NT2/D1 (cell line): ENCODE measurements around the gene GLP1R.

Experiments used
- DNase-seq: peaks from one replicate; pipeline ENCODE4 v3.0.0-alpha.2; 2011; ENCODE audit warnings: low read depth, low spot score
- H3K27me3 ChIP-seq: 2 replicates; pipeline ENCODE4 v1.6.0; 2011; ENCODE audit warnings: mild to moderate bottlenecking; ENCODE audit not compliant: insufficient read length, insufficient read depth
- H3K36me3 ChIP-seq: 2 replicates; pipeline ENCODE4 v1.6.1; 2011; ENCODE audit warnings: mild to moderate bottlenecking, low read length, mixed read lengths; ENCODE audit not compliant: insufficient read depth, insufficient read length
- H3K4me1 ChIP-seq: 2 replicates; pipeline ENCODE4 v1.5.1; 2011; ENCODE audit not compliant: insufficient read depth, insufficient read length
- H3K4me3 ChIP-seq: 2 replicates; pipeline ENCODE4 v1.5.1; 2011; ENCODE audit warnings: low read depth; ENCODE audit not compliant: insufficient read length
- H3K9ac ChIP-seq: 2 replicates; pipeline ENCODE4 v1.6.0; 2011; ENCODE audit warnings: low read depth; ENCODE audit not compliant: insufficient read length
- H3K9me3 ChIP-seq: 2 replicates; pipeline ENCODE4 v1.5.1; 2011; ENCODE audit warnings: mild to moderate bottlenecking, low read length; ENCODE audit not compliant: insufficient read depth
- SUZ12 ChIP-seq: IDR thresholded peaks from 2 replicates; pipeline ENCODE4 v1.6.1; 2011; ENCODE audit not compliant: insufficient read length, insufficient read depth; ENCODE audit errors: extremely low read depth
- YY1 ChIP-seq: IDR thresholded peaks from 2 replicates; pipeline ENCODE4 v1.6.1; 2011; ENCODE audit not compliant: insufficient read length, insufficient read depth
- ZNF274 ChIP-seq: IDR thresholded peaks from 2 replicates; pipeline ENCODE4 v1.6.1; 2011; ENCODE audit warnings: mild to moderate bottlenecking, low read depth, low read length

GLP1R gene

DNA sequence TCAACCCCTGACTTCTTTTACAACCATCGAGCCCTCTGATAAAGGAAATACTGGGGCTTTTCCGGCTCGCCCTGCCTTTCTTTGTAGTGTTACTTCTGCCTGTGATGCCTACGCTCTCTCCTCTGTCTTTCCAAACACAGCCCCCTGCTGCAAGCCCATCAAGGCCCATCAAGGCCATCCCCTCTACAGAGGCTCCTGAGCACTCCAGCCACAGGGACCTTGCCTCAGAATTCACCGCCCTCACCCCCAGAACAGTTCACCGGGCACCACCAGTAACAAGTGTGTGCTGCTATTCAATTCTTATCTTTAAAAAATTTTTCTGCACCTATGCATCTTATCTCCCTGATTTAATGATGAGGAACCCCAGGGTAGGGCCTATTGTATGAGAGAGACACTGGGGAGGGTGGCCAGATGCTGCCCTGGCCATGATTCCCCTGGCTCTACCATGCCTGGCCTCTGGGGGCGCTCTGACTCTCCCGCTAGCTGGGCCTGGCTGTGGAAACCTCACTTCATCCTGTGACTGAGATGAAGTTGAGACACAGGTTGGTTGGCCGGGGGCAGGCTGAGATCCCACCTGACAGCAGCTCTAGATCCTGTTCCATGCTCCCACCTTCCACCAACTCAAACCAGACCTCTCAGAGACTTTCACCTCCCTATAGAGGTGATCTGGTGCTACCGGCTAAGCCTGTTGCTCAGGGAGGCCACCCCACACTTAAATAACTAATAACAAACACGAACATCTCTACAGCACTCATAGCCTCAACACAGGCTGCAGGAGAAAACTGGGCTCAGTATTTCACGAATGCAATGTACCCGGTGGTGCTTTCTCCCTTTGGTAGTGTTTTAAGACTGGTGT, 19.2 kb upstream of the GLP1R start:
- H3K4me3 ChIP-seq = no peak overlapping the region
- no peaks in the 10 kb centered on the region for H3K4me1 ChIP-seq
- no peak for TF ChIP-seq SUZ12
- no peak for TF ChIP-seq ZNF274
- no peak for TF ChIP-seq YY1
- no peak for DNase-seq
- H3K27me3 ChIP-seq = peaks cover 2% of the 10 kb centered on the region
- no peaks in the 10 kb centered on the region for H3K36me3 ChIP-seq
- H3K9ac ChIP-seq = no peak overlapping the region
- no peaks in the 10 kb centered on the region for H3K9me3 ChIP-seq

DNA sequence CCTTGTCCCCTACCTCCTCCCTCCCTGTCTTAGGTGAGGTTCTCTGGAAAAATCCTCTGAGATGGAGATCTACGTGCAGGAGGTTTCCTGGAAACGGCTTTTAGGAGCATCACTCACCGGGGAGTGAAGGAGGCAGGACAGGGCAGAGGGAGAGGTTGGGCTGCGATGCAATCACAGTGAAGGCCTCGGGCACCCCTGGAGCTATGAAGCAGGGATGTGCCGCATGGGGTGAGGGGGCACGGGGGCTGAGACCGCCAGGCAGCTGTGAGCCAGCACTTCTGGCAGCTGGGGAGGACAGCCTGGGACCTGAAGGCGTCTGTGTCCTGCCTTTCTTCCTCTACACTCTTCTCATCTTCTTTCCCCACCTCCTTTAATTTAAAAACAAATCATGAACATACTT, 12.9 kb upstream of the GLP1R start:
- H3K27me3 ChIP-seq = peaks cover 5% of the 10 kb centered on the region
- no peak overlapping the region for H3K4me3 ChIP-seq

DNA sequence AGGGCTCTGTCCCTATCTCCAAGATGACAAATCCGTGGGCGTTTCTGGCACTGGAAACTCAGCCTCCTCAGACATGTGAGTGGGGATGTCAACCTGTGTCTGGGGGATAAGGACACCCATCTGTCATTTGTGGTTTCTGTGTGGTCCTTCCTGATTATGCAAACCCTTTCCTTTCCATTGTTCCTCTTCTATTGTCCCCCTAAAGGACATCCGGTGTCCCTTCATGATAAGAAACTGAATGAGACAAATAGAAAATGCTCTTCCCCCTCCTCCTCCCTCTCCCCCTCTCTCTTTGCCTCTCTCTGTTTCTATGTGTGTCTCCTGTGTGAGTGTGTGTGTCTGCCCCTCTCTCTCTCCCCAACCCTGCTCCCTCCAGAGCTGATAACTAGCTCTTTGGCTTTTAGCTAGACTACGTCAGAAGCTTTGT, 11.5 kb upstream of the GLP1R start:
- DNase-seq = no peak
- TF ChIP-seq YY1 (no peak), SUZ12 (no peak), ZNF274 (no peak)
- Histone ChIP-seq H3K27me3 (peaks cover 8% of the 10 kb centered on the region), H3K4me1 (no peaks in the 10 kb centered on the region), H3K36me3 (no peaks in the 10 kb centered on the region), H3K4me3 (no peak overlapping the region), H3K9me3 (no peaks in the 10 kb centered on the region), H3K9ac (no peak overlapping the region)

More for the DNA sequence above, 12.9 kb upstream of the GLP1R start:
- Histone ChIP-seq H3K4me1 (no peaks in the 10 kb centered on the region), H3K9ac (no peak overlapping the region), H3K9me3 (no peaks in the 10 kb centered on the region), H3K36me3 (no peaks in the 10 kb centered on the region)
- TF ChIP-seq ZNF274 = no peak
- TF ChIP-seq SUZ12 = no peak
- no peak for TF ChIP-seq YY1
- no peak for DNase-seq

DNA sequence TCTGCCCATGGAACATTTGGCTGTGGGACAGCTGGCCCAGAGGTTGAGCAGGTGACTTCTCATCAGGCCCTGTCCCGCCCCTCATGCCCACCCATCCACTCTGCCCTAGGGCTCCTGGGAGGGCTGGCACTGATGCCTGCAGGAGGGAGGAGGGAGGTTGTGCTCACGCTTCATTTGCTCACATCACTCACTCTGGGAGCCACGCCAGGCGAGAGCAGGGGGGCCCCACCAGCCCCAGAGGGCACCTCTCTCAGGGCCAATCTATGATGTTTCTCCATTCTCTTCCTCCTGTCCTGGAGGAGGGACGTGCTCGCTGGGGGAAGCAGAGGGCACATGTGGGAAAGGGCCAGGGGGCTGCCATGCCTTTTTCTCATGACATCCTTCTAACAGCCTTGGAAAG, 10.9 kb upstream of the GLP1R start:
- no peak overlapping the region for H3K9ac ChIP-seq
- H3K27me3 ChIP-seq = peaks cover 11% of the 10 kb centered on the region
- DNase-seq = no peak
- H3K9me3 ChIP-seq = no peaks in the 10 kb centered on the region
- H3K36me3 ChIP-seq = no peaks in the 10 kb centered on the region
- H3K4me3 ChIP-seq = no peak overlapping the region
- no peaks in the 10 kb centered on the region for H3K4me1 ChIP-seq
- TF ChIP-seq ZNF274 = no peak
- TF ChIP-seq YY1 = no peak
- TF ChIP-seq SUZ12 = no peak

DNA sequence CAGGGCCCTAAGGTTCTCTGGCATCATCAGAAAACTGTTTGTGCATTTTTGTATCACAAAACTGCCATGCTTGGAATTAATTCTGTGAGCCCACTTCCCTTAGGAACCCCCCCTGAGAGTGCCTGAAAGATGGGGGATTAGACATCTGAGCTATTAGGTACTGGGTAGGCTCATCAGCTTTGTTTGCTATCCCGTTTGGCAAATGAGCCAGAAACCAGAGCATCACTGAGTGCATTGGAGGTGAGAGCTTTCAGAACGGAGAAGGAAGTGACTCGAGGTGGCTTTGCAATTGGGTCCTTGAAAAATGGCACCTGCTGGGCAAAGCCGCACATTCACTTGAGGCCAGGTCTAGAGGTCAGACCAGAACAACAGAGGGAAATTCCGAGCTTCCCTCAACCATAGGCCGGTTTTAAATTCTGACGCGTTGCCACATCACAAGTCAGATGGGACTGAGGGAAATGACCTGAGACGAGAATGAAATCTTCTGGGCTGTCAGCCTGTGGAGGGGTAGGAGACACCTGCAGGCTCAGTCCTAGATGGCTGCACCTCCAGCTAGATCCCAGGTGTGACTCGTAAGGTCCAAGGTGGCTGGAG, 8.4 kb upstream of the GLP1R start:
- no peaks in the 10 kb centered on the region for H3K36me3 ChIP-seq
- no peak overlapping the region for H3K9ac ChIP-seq
- no peaks in the 10 kb centered on the region for H3K4me1 ChIP-seq
- H3K9me3 ChIP-seq = no peaks in the 10 kb centered on the region
- TF ChIP-seq YY1 = no peak
- no peak for TF ChIP-seq SUZ12
- TF ChIP-seq ZNF274 = no peak
- peaks cover 11% of the 10 kb centered on the region for H3K27me3 ChIP-seq
- no peak for DNase-seq
- no peak overlapping the region for H3K4me3 ChIP-seq

DNA sequence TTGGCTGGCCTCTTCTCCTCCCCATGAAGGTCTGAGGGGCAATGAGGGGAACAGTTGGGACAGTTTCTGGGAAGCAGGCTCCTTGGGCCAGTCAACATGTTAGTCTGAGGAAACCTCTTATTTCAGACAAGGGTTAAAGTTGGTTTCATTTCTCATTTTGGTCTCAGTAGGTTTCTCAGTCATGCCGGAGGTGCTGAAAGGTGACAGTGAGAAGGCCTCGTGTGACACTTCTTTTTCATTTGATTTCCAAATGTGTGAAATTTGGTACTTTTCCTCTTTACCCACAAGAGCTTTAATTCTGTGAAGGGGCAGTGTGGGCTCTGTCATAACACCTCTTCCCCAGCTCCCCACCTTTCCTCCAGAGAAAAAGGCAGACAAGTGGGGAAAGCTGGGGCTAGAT, 7.5 kb upstream of the GLP1R start:
- no peak for DNase-seq
- Histone ChIP-seq H3K4me1 (no peaks in the 10 kb centered on the region), H3K9ac (no peak overlapping the region), H3K4me3 (no peak overlapping the region), H3K27me3 (peaks cover 11% of the 10 kb centered on the region), H3K36me3 (no peaks in the 10 kb centered on the region), H3K9me3 (no peaks in the 10 kb centered on the region)
- TF ChIP-seq YY1 (no peak), ZNF274 (no peak), SUZ12 (no peak)

DNA sequence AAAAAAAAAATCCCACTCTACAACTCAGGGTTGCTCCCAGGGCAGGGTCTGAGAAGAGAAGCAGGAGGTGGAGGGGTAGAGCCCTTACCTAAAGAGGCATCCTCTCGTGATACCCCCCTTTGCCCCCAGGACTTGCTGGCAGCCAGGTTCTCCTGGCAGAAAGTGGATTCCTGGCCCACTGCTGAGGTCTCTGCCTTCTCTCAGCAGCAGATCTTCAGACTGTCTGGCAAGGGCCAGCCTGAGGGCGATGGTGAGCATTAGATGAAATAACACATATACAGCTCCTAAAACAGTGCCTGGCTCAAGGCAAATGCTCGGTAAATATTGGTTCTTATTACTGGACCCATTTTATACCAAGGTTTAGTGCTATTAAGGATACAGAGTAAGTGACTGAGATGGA, 4.8 kb upstream of the GLP1R start:
- H3K9me3 ChIP-seq = no peaks in the 10 kb centered on the region
- TF ChIP-seq ZNF274 = no peak
- no peak for TF ChIP-seq SUZ12
- TF ChIP-seq YY1 = no peak

More for the DNA sequence above, 4.8 kb upstream of the GLP1R start:
- peaks cover 3% of the 10 kb centered on the region for H3K4me1 ChIP-seq
- H3K4me3 ChIP-seq = no peak overlapping the region
- no peaks in the 10 kb centered on the region for H3K36me3 ChIP-seq
- H3K27me3 ChIP-seq = peaks cover 32% of the 10 kb centered on the region
- DNase-seq = no peak
- H3K9ac ChIP-seq = no peak overlapping the region
